Activated CD4-positive, alpha-beta T cell treated with anti-CD3 and anti-CD28 coated beads for 24 hours (primary cell): ENCODE results near the gene RSPRY1.

Source experiments
- DNase-seq, 2 donors: peaks; one replicate each; pipeline ENCODE4 v3.0.0-alpha.2; 2020; ENCODE audit warnings: low read depth in 2 of 2

Gene RSPRY1

DNA sequence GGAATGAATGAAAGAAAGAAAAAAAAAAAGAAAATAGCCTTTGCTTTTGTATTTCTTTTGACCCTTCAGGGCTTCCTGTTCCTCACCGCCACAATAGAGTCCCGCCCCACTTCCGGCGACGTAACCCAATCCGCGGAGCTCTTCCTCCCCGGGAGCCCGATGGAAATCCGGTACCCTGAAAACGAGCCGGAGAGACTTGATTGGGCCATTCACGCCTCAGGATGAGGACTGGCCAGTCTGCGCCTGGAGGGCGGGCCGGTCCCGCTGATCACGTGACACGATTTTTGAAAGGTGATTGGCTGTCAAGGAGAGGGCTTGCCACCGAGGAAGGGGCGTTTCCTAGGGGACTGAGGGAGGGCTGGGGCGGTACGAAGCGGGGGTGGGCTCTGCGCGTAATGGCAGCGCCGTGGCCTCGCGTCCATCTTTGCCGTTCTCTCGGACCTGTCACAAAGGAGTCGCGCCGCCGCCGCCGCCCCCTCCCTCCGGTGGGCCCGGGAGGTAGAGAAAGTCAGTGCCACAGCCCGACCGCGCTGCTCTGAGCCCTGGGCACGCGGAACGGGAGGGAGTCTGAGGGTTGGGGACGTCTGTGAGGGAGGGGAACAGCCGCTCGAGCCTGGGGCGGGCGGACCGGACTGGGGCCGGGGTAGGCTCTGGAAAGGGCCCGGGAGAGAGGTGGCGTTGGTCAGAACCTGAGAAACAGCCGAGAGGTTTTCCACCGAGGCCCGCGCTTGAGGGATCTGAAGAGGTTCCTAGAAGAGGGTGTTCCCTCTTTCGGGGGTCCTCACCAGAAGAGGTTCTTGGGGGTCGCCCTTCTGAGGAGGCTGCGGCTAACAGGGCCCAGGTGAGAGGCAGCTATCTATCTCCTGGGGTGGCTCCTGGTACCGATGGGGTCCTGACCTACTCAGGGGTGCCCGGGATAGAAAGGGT is at the start of gene RSPRY1, which contains the start of gene PSME3IP1:
Gene RSPRY1, plus strand, starts transcription at position 385 of the 927 bp plus-strand sequence. CDS start 18,330 bp downstream, outside the sequence.
Gene PSME3IP1, minus strand, starts transcription at position 95 of the 927 bp plus-strand sequence. CDS start 12,185 bp downstream, outside the sequence.
- DNase-seq = peak; percentile 95 to 98

DNA sequence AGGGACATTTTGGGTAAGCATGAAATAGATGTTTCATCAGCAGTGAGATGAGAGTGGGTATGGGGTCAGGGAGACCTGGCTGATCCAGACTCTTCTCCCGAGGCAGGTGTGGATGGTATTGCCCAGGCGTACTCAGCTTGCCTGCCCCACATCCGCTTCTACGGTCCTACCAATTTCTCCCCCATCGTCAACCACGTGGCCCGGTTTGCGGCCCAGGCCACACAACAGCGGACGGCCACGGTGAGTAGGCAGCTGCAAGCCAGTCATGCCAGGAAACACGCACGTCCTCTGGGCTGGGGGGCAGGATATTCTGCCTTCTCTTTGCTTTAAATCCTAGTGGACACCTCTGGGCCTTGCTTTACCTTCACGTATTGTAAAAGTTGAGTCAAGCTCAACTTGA is 49.1 kb upstream of the RSPRY1 start:
- DNase-seq = no peak

DNA sequence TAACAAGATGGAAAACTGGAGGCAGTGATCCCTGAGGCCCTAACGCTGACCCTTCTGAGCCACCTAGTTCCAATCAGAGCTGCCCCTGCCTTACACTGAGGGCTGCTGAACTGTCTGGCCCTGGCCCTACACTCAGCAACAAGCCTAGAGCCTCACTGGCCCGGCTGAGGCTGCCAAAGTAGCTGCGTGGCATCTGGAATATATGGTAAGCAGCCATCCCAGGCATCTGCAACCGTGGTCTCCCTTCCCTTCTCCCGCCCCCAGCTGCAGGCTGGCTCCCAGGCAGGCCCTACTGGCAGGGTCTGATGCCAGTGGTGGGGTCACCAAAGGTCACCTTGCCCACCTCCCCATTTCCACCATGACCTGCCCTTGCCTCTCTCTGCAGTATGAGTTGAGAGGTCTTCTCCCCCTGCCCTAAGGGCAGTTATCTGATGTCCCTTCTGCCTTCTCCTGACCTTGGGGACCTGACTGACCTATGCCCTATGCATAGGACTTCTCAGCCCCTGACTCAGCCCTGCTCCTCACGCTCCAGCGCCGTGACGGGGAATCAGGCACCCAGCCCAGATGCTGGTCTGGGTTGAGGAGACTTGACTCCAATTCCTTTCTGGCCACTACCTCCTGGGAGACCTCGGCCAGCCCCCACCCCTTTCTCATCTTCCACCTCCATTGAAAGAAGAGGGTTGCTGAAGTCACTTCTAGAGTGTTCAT is 48.4 kb upstream of the RSPRY1 start:
- no peak for DNase-seq

DNA sequence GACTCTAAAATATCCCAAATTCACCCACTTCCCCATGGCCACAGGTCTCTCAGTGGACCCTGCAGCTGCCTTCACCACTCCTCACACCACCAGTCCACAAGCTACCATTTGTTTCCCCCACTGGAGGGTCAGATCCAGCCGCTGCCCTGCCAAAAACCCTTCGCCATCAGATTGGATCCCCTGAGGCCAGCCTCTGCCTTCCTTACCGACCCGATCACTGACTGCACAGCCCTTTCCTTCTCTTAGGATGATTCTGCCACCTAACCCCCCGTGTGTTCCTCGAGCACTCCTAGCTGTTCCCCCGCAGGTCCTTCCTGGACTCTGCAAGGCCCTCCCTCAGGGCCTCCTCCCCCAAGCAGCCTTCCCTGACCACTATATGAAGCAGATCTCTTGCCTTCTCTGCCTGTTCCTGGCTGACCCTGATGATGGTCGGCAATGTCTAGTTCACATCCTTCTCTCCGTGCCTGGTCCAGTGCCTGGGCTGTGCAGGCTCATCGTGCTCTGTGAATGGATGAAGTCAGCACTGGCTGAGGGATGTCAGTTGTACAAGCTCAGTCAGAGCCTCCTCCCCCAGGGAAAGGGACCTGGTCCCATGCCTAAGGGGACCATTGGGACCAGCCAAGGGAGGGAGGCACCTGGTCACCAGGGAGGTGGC is 47.7 kb upstream of the RSPRY1 start:
- no peak for DNase-seq

DNA sequence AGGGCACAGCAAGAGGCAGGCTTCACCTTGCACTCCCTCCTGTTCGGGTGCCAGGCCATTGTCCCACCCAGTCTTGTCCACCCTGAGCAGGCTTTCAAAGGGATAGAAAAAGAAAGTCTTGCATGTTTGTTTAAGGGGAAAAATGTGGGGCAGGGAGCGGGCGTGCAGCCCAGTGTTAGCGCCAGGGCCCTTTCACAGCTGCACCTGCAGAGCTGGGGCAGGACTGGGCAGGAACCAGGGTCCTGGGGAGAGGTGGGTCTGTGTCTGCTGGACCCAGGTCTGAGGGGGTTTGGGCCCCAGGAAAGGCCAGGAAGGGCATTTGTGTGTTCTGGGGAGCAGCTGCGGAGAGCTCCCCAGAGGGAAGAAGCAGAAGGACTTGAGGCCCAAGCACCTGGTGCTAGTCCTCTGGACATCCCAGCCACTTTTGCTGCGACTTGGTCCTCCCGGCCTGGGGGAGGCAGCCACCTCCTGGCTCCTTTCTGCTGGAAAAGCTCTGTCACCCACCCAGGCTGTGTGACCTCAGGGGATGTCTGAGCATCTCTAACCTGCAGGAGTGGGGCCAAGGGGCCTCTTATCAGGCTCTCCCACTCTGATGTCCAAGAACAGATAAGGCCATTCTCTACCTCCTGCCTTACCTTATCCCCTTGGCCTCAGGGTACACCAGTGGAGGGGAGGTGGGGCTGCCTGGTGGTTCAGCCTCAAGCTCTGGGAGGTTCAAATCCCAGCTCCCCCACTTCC is 45.0 kb upstream of the RSPRY1 start:
- DNase-seq = no peak

DNA sequence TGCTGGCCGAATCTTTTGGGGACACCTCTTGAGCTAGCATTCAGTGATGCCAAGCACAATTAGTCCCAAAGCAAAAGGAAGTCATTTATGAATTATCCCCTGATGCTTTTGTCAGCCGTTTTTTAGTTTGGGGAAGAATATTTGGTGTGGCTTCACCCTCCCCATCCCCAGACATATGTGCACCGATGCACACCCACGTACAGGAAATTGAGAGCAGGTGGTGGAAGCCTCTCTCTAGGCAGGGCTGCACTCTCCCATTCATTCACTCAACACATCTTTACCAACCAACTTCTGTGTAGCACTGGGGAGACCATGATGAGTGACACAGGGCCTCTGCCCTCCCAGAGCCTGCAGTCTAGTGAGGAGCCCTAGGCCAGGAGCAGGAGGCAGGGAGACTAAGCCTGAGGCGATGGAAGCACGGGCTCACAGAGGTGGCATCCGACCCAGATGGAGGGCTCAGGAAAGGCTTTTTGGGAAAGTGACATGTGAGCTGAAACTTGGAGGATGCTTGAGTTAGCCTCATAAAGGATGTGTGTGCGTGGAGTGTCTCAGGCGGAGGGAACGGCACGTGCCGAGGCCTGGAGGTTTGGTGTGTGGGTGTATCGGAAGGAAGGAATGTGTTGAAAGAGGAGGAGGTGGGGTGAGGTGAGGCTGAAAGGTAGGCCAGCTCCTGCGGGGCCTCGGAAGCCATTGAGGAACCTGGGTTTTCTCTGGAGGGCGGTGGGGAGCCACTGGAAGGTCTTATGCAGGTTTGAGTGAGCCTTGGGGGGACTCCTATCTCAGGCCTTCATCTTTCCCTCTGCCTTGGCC is 44.1 kb upstream of the RSPRY1 start:
- no peak for DNase-seq

DNA sequence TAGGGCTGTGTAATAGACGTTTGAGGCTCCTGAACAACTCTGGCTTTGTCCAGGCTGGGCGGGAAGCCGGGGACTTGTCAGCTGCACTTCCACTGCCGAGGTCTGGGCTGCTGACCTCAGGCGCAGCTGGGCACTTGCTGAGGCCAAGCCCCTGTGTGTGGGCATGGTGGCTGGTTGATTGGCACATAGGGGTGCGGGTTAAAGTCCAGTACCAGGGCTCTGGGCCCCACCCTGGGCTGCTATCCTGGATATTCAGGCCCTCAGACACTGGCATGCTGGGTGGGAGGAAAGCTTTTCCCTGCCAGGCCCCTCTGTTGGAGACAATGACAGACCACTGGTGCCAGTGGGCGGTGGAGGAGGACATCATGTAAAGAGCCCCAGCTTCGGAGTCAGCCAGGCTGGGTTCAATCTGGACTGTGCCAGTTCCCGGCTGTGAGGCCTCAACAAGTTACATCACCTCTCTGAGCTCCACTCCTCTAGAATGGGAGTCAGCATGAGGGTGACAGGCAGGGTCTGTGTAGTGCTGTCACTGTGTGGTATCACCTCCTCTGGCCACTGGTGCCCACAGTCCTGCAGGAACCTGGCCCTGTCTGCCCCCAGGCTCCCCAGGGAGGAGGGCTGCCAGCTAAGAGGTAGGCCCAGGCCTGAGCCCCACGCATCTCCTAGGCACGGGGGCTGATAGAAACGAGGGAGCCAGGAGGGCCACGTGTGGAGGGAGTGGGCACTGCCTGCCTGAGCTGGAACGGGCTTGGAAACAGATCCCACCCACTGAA is 42.8 kb upstream of the RSPRY1 start:
- DNase-seq = no peak

DNA sequence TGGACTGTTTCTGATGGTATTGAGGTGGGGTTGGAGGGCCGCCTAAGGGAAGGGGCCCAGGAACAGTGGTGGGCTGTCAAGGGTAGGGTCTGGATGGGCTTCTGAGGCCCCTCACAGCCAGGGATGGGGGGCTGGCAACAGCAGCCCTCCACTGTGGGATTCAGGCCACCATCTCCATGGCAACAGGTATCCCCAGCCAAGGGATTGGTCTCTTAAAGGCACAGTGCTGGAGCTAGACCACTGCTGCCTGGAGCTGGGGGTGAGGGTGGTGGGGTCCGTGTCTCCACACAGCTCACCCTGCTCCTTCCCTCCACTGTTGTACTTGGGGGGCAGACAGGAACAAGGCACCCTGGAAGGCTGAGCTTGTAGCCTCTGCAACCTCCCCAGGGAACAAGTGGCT is 42.1 kb upstream of the RSPRY1 start:
- DNase-seq = no peak

DNA sequence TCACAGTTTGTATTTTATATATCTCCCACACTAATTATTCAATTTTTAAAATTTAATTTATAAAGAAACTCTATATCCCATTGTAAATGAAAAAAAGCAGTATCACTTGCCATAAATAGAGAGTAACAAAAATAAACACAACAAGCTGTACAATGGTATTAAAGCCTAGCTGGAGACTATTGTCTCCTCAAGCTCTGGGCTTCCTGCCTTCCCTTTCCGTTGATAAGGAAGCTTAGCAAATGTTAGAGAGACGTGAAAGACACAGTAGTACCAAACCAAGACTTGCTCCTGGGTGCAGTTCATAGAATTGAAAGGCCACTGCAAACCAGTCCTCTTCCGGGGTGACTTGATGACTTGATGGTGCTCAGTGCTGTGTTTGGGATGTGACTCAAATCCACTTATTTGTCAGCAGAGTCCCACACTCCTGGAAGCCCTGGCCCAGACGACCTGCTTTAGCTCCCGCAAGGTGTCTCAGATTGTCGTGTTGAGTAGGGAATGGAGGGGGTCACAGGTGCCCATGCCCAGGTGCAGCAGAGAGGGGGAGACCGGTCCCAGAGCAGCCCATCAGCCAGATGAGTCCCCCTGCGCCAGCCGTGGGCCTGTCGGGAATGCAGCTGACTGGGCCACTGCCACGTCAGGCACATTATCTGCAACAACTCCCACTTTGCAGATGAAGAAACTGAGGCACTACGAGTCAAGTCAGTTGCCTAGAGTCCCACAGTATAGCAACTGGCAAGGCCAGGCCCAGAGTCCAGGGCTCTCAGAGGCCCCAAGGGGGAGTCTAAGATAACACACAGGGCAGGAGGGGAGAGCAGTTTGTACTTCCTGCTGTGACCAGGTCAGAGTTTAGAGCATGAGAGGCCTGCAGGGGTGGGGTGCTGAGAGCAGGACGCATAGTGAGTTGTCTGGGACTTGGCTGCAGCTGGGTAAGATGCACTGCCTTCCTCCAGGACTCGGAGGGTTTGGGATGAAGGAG is 40.8 kb upstream of the RSPRY1 start:
- no peak for DNase-seq

DNA sequence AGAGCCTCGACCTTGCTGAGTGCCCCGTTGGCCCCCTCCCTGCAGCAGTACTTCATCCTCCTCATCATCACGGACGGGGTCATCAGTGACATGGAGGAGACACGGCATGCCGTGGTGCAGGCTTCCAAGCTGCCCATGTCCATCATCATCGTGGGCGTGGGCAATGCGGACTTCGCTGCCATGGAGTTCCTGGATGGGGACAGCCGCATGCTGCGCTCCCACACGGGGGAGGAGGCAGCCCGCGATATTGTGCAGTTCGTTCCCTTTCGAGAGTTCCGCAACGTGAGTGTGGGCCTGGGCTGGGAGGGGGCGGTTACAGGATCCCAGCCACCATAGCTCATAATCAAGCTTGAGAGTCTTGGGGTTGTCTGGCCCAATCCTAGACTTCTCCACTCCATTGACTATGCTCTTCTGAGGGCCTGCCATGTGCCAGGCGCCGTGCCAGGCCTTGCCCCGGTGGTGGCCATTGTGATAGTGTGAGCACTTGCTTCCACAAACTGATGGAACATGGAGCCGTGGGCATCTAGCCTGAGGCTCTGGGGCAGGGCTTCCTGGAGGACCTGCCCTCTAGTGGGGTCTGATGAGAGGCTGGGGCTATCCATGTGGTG is 40.0 kb upstream of the RSPRY1 start:
- DNase-seq = no peak

DNA sequence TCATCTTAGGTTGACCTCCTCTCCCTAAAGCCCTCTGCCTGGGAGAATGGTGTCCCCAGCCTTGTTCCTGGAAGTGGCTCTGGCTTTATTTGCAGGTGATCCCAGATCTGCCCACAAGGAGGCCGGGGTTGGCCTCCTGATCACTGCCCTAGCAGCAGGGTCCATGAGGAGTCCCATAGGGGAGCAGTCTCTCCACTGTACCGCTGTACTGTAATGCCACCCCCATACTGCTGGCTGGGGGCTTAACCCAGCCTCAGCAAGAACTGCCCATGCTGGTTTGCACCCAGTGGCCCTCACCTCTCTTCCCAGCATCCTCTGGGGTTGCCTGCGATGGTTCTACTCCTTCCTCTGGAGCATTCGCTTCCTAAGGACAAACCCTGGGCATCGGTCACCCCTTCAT is 39.4 kb upstream of the RSPRY1 start:
- DNase-seq = no peak

DNA sequence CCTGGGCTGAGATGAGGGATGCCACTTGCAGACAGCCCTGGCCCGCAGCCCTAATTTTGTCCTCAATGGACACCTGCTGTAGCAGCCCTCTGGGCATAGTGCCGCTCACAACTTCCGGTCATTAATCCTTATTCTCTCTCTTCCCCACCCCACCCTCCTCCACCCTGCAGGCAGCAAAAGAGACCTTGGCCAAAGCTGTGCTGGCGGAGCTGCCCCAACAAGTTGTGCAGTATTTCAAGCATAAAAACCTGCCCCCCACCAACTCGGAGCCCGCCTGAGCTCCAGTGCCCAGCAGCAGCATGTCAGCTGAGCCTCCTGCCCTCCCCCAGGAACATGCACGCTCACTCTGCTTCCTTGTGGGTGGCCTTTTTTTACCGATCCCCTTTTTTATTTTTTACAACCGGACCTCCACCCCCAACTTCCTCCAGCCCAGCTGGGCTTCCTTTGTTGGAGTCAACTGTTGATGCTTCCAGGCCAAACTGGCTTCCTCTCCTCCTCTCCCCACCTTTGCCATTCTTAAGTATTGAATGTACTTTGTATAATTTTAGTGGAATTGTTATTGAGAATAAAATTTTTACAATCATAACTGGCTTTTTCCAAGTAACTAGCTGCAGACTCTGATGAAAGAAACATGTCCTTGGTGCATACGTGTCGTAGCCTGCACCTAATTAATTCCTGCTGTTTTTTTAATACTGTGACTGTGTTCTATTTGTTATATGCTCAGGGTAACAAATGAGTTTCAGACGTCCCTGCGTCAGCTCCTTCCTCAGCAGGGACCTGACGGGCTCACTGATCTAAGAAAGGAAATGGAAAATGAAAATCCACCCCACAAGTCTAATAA is 38.5 kb upstream of the RSPRY1 start:
- DNase-seq = no peak

DNA sequence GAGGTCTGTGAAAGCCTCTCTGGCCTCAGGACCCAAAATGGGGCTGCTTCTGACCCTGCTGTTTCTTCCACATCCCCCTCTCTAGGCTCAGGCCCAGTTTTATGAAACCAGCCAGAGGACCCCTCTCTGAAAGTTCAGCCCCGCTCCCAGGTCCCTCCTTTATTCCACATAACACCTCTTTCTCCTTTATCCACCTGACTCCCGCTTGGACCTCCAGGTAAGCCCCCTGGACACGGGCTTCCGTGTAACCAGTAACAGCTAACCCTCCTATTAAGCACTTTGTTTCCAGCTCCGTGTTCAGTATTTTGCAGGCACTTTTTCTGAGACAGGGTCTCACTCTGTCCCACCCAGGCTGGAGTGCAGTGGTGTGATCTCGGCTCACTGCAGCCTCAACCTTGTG is 37.6 kb upstream of the RSPRY1 start:
- DNase-seq = no peak

DNA sequence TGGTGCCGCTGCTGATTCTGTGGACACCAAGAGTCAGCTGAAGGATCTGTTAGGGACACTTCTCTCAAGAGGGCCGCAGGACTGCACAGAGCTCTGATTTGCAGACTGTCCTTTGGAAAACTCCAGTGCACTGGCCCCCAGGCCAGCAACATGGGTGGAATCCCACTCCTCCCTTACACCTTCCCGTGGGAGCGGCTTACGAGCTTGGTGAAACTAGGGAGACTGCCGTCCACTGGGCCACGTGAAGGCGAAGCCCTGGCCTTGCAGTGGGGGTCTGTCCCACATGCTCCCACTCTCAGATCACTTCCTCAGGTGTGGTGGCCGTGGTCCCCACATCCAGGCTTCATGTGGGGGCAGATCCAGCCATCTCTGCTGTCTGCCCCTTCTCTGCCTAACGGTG is 36.7 kb upstream of the RSPRY1 start:
- no peak for DNase-seq

DNA sequence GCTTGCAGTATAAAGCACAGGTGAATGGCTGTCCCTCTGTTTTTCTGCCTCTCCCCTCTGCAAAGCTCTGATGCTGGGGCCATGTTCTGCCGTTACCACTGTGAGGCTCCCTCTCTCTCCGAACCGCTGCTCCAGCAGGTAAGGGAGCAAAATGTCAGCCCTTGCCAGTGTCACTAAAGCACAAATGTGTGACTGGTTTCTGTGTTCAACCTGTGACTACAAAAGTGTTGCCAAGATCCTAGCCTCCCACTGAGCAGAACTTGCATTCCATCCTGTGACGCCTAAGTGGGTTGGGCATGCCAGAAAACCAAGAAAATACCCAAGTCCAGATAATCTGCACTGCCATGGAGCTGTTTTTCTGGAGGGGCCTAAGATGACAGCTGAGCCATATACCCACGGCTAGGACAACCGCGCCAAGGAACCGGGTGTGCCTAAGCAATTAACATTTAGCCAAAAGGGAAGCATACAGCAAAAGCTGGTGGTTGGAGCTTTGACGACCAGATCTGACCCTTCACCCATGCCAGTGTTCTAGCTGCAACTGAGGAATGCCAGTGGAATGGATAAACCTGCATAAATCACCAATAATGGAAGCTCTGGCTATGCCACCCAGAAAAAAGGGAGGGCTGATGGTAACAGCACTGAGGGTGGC is 35.3 kb upstream of the RSPRY1 start:
- no peak for DNase-seq

DNA sequence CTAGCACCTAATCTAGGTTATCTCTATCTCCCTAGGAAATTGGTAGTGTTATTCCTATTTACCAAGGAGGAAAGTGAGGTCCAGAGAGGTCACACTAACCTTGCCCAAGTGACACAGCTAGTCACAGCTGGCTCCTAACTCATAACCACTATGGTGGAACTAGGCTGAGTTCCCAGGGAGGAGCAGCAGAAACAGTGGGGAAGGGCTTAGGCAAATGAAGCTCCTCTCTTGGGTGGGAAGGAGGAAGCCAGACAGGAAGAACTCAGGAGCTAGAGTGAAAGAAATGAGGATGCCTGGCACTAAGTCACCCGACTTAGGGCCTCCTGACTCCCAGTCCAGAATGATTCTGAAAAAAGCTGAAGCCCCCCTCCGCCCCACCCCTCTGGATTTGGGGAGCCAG is 34.8 kb upstream of the RSPRY1 start:
- no peak for DNase-seq
